HepG2 (cell line): ENCODE results near the gene NID2. TPM values are rescaled to one million over a fixed set of nuclear protein-coding genes. Genes with fewer than 3 reads are reported as not detected.

Experiments used
- ATAC-seq: fragments of 200-7000 bp; cut with Tn5 transposase; 3 replicates; pipeline ENCODE4 v1.9.1; 2020; ENCODE audit warnings: mild to moderate bottlenecking, moderate library complexity
- BruUV-seq: library from RNA; stranded (reverse); fragments of 400-500 nt; replicated peaks from 2 replicates; lab custom pipeline; 2021; lab: Mats Ljungman, UMichigan
- CTCF ChIA-PET: fragments of 300-600 bp; formaldehyde crosslinking; extraction: SDS; loops from one replicate; lab custom pipeline; 2021; ENCODE audit warnings: low total read pairs, inconsistent platforms, low intra/inter-chr PET ratio; lab: Yijun Ruan, JAX
- POLR2A ChIA-PET: fragments of 350-600 bp; sonication (Branson Sonifier 250); formaldehyde crosslinking; loops from one replicate; lab custom pipeline; 2020; ENCODE audit warnings: antibody characterized with exemption, inconsistent platforms; lab: Yijun Ruan, JAX
- DNase-seq: peaks from one replicate; pipeline ENCODE4 v3.0.0-alpha.2; 2015; ENCODE audit warnings: low spot score
- FAIRE-seq: peaks from 3 replicates; lab custom pipeline; 2011; peaks lifted over from hg19 to GRCh38; lab: Jason Lieb, UNC
- H2AFZ ChIP-seq: one replicate; pipeline ENCODE4 v1.6.1; 2011; ENCODE audit warnings: low read length, inconsistent platforms
- H3K27ac ChIP-seq: fragments of 300-600 bp; 3 replicates; pipeline ENCODE4 v1.8.0; 2011; ENCODE audit warnings: mixed run types, mild to moderate bottlenecking, mixed read lengths, low read length, inconsistent platforms; ENCODE audit not compliant: insufficient read depth; ENCODE audit errors: extremely low read length
- H3K27me3 ChIP-seq, 2 experiments: fragments of 200-600 bp in 1 of 2; 2 replicates in 1 of 2; 3 replicates in 1 of 2; pipeline versions ENCODE4 v1.6.0 to v1.8.0; 2011; ENCODE audit warnings: low read length in 2 of 2, mild to moderate bottlenecking in 2 of 2, moderate library complexity in 2 of 2, inconsistent platforms in 1 of 2; ENCODE audit not compliant: insufficient read depth in 2 of 2, control insufficient read depth in 1 of 2
- H3K36me3 ChIP-seq, 2 experiments: fragments of 200-600 bp in 1 of 2; replicated peaks in 1 of 2; 2 replicates in 1 of 2; 3 replicates in 1 of 2; pipeline versions ENCODE4 v1.5.1 to v1.8.0; 2011; ENCODE audit warnings: low read length in 2 of 2, inconsistent platforms in 1 of 2; ENCODE audit not compliant: insufficient read depth in 2 of 2, control insufficient read depth in 1 of 2
- H3K4me1 ChIP-seq: 2 replicates; pipeline ENCODE4 v1.5.1; 2012; ENCODE audit warnings: low read length, inconsistent platforms; ENCODE audit not compliant: insufficient read depth
- H3K4me2 ChIP-seq: 2 replicates; pipeline ENCODE4 v1.6.0; 2011; ENCODE audit warnings: low read depth, low read length, inconsistent platforms
- H3K4me3 ChIP-seq, 3 experiments: fragments of 200-600 bp in 1 of 3; sonication (generic), shearing (Covaris generic) in 1 of 3; replicated peaks in 1 of 3; 2 replicates each; pipeline ENCODE4 v1.5.1; 2011 to 2016; ENCODE audit warnings: low read length in 3 of 3, inconsistent platforms in 2 of 3, low read depth in 2 of 3, mild to moderate bottlenecking in 2 of 3, control low read depth in 1 of 3, mixed read lengths in 1 of 3; ENCODE audit not compliant: insufficient read depth in 1 of 3
- H3K79me2 ChIP-seq: one replicate; pipeline ENCODE4 v1.6.1; 2011; ENCODE audit warnings: low read length, inconsistent platforms; ENCODE audit not compliant: insufficient read depth
- H3K9ac ChIP-seq: 2 replicates; pipeline ENCODE4 v1.6.0; 2011; ENCODE audit warnings: mild to moderate bottlenecking, low read depth, low read length, inconsistent platforms; ENCODE audit not compliant: insufficient read depth
- H3K9me3 ChIP-seq: 2 replicates; pipeline ENCODE4 v1.5.1; 2012; ENCODE audit warnings: mild to moderate bottlenecking, low read length
- H4K20me1 ChIP-seq: 2 replicates; pipeline ENCODE4 v1.6.0; 2011; ENCODE audit warnings: inconsistent platforms, mild to moderate bottlenecking, low read length, moderate library complexity; ENCODE audit not compliant: insufficient read depth
- HNRNPH1 ChIP-seq: fragments of 200-400 bp; formaldehyde crosslinking; optimal IDR thresholded peaks from 2 replicates; pipeline ENCODE3; 2017; ENCODE audit warnings: mild to moderate bottlenecking, low read depth, low read length
- RFX3 ChIP-seq: IDR thresholded peaks from 2 replicates; pipeline ENCODE4 v1.6.1; 2016; ENCODE audit warnings: missing biosample characterization, missing genetic modification reagents
- TSC22D2 ChIP-seq: sonication (generic); formaldehyde crosslinking; IDR thresholded peaks from 2 replicates; pipeline ENCODE4 v1.5.1; 2020; ENCODE audit warnings: missing genetic modification reagents, mild to moderate bottlenecking, borderline replicate concordance
- ZNF737 ChIP-seq: sonication (generic); formaldehyde crosslinking; IDR thresholded peaks from 2 replicates; pipeline ENCODE4 v1.5.0; 2020; ENCODE audit warnings: missing genetic modification reagents, mild to moderate bottlenecking, borderline replicate concordance
- whole genome bisulfite sequencing: methylation state at CpG from one replicate; pipeline ENCODE4 v1.1.6; 2017; ENCODE audit warnings: low lambda C conversion rate; 5-methylcytosine and 5-hydroxymethylcytosine counted together
- in situ Hi-C: cut with HindIII; loops from 2 replicates; pipeline ENCODE4 v1.10.0; 2017; ENCODE audit warnings: low pct_unique_long_range_greater_than_20kb; ENCODE audit not compliant: extremely low pct_ligation_motif_present
- intact Hi-C: fragments of 100-400 bp; cut with micrococcal nuclease; formaldehyde crosslinking; loops from one replicate; pipeline ENCODE4 v1.10.0; 2022; ENCODE audit not compliant: unreplicated experiment
- polyA plus RNA-seq, 8 experiments: library from polyadenylated mRNA; depleted of rRNA in 3 of 8; stranded (reverse) in 7 of 8; unstranded in 1 of 8; fragments of >200 nt; fragmentation: Illumina TruSeq in 4 of 8; extraction: Trizol in 4 of 8; gene quantifications; 2 replicates each; pipeline versions ENCODE4 v1.2.1 to v1.2.3, GENCODE V29; 2011 to 2016; ENCODE audit warnings: low read depth in 4 of 8, missing spikeins in 1 of 8, mixed read lengths in 1 of 8; ENCODE audit not compliant: insufficient read depth in 1 of 8
- total RNA-seq, 5 experiments: library from RNA; depleted of rRNA; stranded (reverse); fragments of >200 nt; fragmentation: Illumina TruSeq; extraction: Trizol; gene quantifications; 2 replicates each; pipeline ENCODE4 v1.2.3, GENCODE V29; 2016; ENCODE audit warnings: low read depth in 1 of 5
- TF ChIP-seq, protein P1 (sequence below): sonication (generic); formaldehyde crosslinking; conservative IDR thresholded peaks from 2 replicates; pipeline ENCODE4 v1.4.0; 2020; ENCODE audit warnings: missing genetic modification reagents
- TF ChIP-seq, protein P2 (sequence below): sonication (generic); formaldehyde crosslinking; IDR thresholded peaks from 2 replicates; pipeline ENCODE4 v1.4.0; 2020; ENCODE audit warnings: missing genetic modification reagents, borderline replicate concordance
- TF ChIP-seq, protein P3 (sequence below): sonication (generic); formaldehyde crosslinking; IDR thresholded peaks from 2 replicates; pipeline ENCODE4 v1.4.0; 2020; ENCODE audit warnings: missing genetic modification reagents

The NID2 gene
- total and polyA plus RNA-seq, 2 of the 13 experiments (the other 11 are each of a cell fraction or from before 2014, with no cell fraction given): 0.11 TPM; not detected in 1

DNA sequence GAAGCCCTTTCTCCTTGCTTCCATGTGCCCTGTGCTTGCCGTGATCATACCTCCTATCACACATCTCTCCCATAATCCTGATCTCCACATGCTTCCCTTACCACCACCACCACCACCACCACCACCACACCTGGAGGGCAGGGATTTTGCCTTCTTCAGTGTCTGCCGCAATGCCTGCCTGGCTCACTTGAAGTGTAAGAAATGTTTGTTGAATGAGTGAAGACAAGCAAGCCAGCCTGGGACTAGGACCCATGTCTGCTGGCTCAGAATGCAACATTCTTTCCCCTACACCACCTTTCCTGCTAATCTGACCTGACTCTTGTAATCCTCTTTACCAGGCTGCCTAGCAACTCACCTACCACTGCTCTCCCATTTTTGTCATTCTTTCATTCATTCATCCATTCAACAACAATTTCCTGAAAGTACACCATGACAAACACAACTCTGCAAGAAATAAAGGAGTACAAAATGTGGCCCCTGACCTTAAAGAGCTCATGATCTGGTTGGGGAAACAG, 3.5 kb upstream of the NID2 start:
- FAIRE-seq: no peak
- TF ChIP-seq RFX3 (CRISPR knock-in tag) (no peak), ZNF737 (CRISPR knock-in tag) (no peak), HNRNPH1 (no peak), TSC22D2 (CRISPR knock-in tag) (no peak)
- TF ChIP-seq, protein P1, sequence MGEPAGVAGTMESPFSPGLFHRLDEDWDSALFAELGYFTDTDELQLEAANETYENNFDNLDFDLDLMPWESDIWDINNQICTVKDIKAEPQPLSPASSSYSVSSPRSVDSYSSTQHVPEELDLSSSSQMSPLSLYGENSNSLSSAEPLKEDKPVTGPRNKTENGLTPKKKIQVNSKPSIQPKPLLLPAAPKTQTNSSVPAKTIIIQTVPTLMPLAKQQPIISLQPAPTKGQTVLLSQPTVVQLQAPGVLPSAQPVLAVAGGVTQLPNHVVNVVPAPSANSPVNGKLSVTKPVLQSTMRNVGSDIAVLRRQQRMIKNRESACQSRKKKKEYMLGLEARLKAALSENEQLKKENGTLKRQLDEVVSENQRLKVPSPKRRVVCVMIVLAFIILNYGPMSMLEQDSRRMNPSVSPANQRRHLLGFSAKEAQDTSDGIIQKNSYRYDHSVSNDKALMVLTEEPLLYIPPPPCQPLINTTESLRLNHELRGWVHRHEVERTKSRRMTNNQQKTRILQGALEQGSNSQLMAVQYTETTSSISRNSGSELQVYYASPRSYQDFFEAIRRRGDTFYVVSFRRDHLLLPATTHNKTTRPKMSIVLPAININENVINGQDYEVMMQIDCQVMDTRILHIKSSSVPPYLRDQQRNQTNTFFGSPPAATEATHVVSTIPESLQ (CRISPR knock-in tag): no peak
- TF ChIP-seq, protein P2, sequence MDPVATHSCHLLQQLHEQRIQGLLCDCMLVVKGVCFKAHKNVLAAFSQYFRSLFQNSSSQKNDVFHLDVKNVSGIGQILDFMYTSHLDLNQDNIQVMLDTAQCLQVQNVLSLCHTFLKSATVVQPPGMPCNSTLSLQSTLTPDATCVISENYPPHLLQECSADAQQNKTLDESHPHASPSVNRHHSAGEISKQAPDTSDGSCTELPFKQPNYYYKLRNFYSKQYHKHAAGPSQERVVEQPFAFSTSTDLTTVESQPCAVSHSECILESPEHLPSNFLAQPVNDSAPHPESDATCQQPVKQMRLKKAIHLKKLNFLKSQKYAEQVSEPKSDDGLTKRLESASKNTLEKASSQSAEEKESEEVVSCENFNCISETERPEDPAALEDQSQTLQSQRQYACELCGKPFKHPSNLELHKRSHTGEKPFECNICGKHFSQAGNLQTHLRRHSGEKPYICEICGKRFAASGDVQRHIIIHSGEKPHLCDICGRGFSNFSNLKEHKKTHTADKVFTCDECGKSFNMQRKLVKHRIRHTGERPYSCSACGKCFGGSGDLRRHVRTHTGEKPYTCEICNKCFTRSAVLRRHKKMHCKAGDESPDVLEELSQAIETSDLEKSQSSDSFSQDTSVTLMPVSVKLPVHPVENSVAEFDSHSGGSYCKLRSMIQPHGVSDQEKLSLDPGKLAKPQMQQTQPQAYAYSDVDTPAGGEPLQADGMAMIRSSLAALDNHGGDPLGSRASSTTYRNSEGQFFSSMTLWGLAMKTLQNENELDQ (CRISPR knock-in tag): no peak
- TF ChIP-seq, protein P3, sequence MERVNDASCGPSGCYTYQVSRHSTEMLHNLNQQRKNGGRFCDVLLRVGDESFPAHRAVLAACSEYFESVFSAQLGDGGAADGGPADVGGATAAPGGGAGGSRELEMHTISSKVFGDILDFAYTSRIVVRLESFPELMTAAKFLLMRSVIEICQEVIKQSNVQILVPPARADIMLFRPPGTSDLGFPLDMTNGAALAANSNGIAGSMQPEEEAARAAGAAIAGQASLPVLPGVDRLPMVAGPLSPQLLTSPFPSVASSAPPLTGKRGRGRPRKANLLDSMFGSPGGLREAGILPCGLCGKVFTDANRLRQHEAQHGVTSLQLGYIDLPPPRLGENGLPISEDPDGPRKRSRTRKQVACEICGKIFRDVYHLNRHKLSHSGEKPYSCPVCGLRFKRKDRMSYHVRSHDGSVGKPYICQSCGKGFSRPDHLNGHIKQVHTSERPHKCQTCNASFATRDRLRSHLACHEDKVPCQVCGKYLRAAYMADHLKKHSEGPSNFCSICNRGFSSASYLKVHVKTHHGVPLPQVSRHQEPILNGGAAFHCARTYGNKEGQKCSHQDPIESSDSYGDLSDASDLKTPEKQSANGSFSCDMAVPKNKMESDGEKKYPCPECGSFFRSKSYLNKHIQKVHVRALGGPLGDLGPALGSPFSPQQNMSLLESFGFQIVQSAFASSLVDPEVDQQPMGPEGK: no peak
- Histone ChIP-seq H3K4me1 (peaks cover 11% of the 10 kb centered on the region), H4K20me1 (no peaks in the 10 kb centered on the region), H2AFZ (no peak overlapping the region), H3K4me2 (no peak overlapping the region), H3K9ac (no peak overlapping the region), H3K9me3 (no peaks in the 10 kb centered on the region), H3K79me2 (no peaks in the 10 kb centered on the region), H3K27me3 (peaks cover 8 to 38% of the 10 kb centered on the region in 2 experiments; a peak in 4 of 5 replicates), H3K27ac (no peak overlapping the region), H3K4me3 (no peak overlapping the region), H3K36me3 (no peaks in the 10 kb centered on the region)
- intact Hi-C loops (no loop called here), in situ Hi-C loops (no loop called here)
- no peak for DNase-seq
- no TSS peak for BruUV-seq
- 40% methylated on average over 2 of the region's 2 CpGs for WGBS
- POLR2A ChIA-PET: no interaction called here
- CTCF ChIA-PET: no interaction called here
- no peak for ATAC-seq
